Spleen (tissue), 11 donors: ENCODE data around the gene LRRK1. TPM values are rescaled to one million over a fixed set of nuclear protein-coding genes. Genes with fewer than 3 reads are reported as not detected.

Experiments
- DNase-seq: peaks from one replicate; pipeline ENCODE4 v3.0.0-alpha.2; 2020
- H3K27ac ChIP-seq, 8 donors: fragments of 200-600 bp; sonication (generic) in 7 of 8; 1 replicate in 4 of 8; 2 replicates in 4 of 8; pipeline versions ENCODE4 v1.5.0 to v1.8.0; 2016 to 2021; ENCODE audit warnings: inconsistent platforms in 4 of 8, mild to moderate bottlenecking in 4 of 8, moderate library complexity in 1 of 8
- H3K27me3 ChIP-seq, 7 donors: fragments of 200-600 bp; sonication (generic) in 6 of 7; replicated peaks in 1 of 7; 1 replicate in 4 of 7; 2 replicates in 3 of 7; pipeline versions ENCODE4 v1.5.0 to v1.8.0; 2016 to 2021; ENCODE audit warnings: inconsistent platforms in 3 of 7, mild to moderate bottlenecking in 1 of 7
- H3K36me3 ChIP-seq, 6 donors: fragments of 200-600 bp; sonication (generic) in 5 of 6; 1 replicate in 4 of 6; 2 replicates in 2 of 6; pipeline versions ENCODE4 v1.5.0 to v1.8.0; 2016 to 2021; ENCODE audit warnings: inconsistent platforms in 2 of 6
- H3K4me1 ChIP-seq, 6 donors: fragments of 200-600 bp; sonication (generic) in 5 of 6; 1 replicate in 3 of 6; 2 replicates in 3 of 6; pipeline versions ENCODE4 v1.5.0 to v1.8.0; 2016 to 2021; ENCODE audit warnings: inconsistent platforms in 3 of 6
- H3K4me3 ChIP-seq, 8 donors: fragments of 200-600 bp; sonication (generic) in 7 of 8; 1 replicate in 4 of 8; 2 replicates in 4 of 8; pipeline versions ENCODE4 v1.5.0 to v1.8.0; 2016 to 2021; ENCODE audit warnings: inconsistent platforms in 4 of 8, mild to moderate bottlenecking in 4 of 8, moderate library complexity in 2 of 8
- H3K9me3 ChIP-seq, 8 donors: fragments of 200-600 bp; sonication (generic) in 7 of 8; 1 replicate in 4 of 8; 2 replicates in 4 of 8; pipeline versions ENCODE4 v1.5.0 to v1.8.0; 2016 to 2021; ENCODE audit warnings: inconsistent platforms in 4 of 8
- CTCF ChIP-seq, 11 experiments: fragments of 200-600 bp in 7 of 11; fragments of 450-650 bp in 4 of 11; sonication (generic) in 4 of 11; IDR thresholded peaks in 8 of 11; conservative IDR thresholded peaks in 3 of 11; 1 replicate in 7 of 11; 2 replicates in 4 of 11; pipeline versions ENCODE4 v1.4.0 to v1.8.0; 2016 to 2021; ENCODE audit warnings: antibody characterized with exemption in 11 of 11, inconsistent platforms in 4 of 11, mild to moderate bottlenecking in 1 of 11
- POLR2A ChIP-seq, 3 donors: fragments of 450-650 bp; IDR thresholded peaks; one replicate each; pipeline ENCODE4 v1.5.1; 2017; ENCODE audit warnings: antibody characterized with exemption in 3 of 3, mild to moderate bottlenecking in 1 of 3
- POLR2AphosphoS5 ChIP-seq, 3 donors: sonication (generic); formaldehyde crosslinking; IDR thresholded peaks; one replicate each; pipeline ENCODE4 v1.5.1; 2017; ENCODE audit warnings: antibody characterized with exemption in 3 of 3
- WGBS, 5 donors: extraction: QIAGEN DNeasy Blood & Tissue Kit in 3 of 5; methylation state at CpG; one replicate each; pipeline versions ENCODE4 v1.1.5 to v1.1.7; 2013 to 2018; 5-methylcytosine and 5-hydroxymethylcytosine counted together
- intact Hi-C: fragments of 100-400 bp; cut with DNase I; formaldehyde crosslinking; loops from one replicate; pipeline ENCODE4 v1.15.0; 2023; ENCODE audit warnings: low total_unique reads
- polyA plus RNA-seq, 3 donors: library from polyadenylated mRNA; stranded (reverse); fragments of 200-250 nt; gene quantifications; one replicate each; pipeline ENCODE4 v1.2.1, GENCODE V29; 2013
- total RNA-seq, 7 donors: library from RNA; depleted of rRNA in 3 of 7; stranded (reverse); fragments of >200 nt in 3 of 7; fragmentation: NEBNext Ultra II Directional in 4 of 7; extraction: Animal tissue kit (Norgen Biotek cat#: 25700) in 4 of 7; gene quantifications; one replicate each; pipeline versions ENCODE4 v1.1.0 to v1.2.1, GENCODE V29; 2016 to 2021
- donor health status: healthy with polysubstance abuse.
- donor health status: DM: no; HTN: no; CAD: no; lungs with moderate emphysema.
- donor health status: DM: no; HTN: no; CAD: no.
- donor health status: Bipolar disorder and iron deficiency.
- donor health status: healthy.
- donor health status: DM: no; HTN: no; CAD: no.
- donor health status: DM: yes; HTN: yes; CAD: no.

LRRK1 gene
- total and polyA plus RNA-seq, 10 donors = 12.0 to 60.2 (median 48.8) TPM

- peak overlapping the region in 5 of 8 donors; percentile 0 to 57 (median 49) for H3K27ac ChIP-seq
- no peaks in the 10 kb centered on the region for H3K9me3 ChIP-seq
- H3K36me3 ChIP-seq = peaks cover 0 to 5% (median 0%) of the 10 kb centered on the region in 6 donors
- H3K4me3 ChIP-seq = no peak overlapping the region
- TF ChIP-seq POLR2A (IDR thresholded peaks at IDR 0.05) = no peak
- TF ChIP-seq POLR2AphosphoS5 (IDR thresholded peaks at IDR 0.05) = no peak
- no peak for TF ChIP-seq CTCF (IDR thresholded peaks at IDR 0.05 in 8 of 11, conservative IDR thresholded peaks at IDR 0.05 in 3 of 11)
- 58 to 77% (median 71%) methylated on average over 7 of the region's 7 CpGs for WGBS, 5 donors
- H3K4me1 ChIP-seq = peaks cover 7 to 71% (median 48%) of the 10 kb centered on the region in 6 donors
- intact Hi-C loops = no loop called here
- DNase-seq = no peak
- no peaks in the 10 kb centered on the region for H3K27me3 ChIP-seq
These were observed 25.2 kb downstream of the LRRK1 start for GRCh38 chr15:100944244-100944895.

- H3K36me3 ChIP-seq = peaks cover 0 to 5% (median 0%) of the 10 kb centered on the region in 6 donors
- H3K4me3 ChIP-seq = no peak overlapping the region
- H3K27ac ChIP-seq = peak overlapping the region in 3 of 8 donors; percentile 38 to 50 (median 49)
- TF ChIP-seq CTCF (IDR thresholded peaks at IDR 0.05 in 8 of 11, conservative IDR thresholded peaks at IDR 0.05 in 3 of 11) (no peak), POLR2AphosphoS5 (IDR thresholded peaks at IDR 0.05) (no peak), POLR2A (IDR thresholded peaks at IDR 0.05) (no peak)
- no peaks in the 10 kb centered on the region for H3K9me3 ChIP-seq
- no peak for DNase-seq
- peaks cover 7 to 71% (median 44%) of the 10 kb centered on the region in 6 donors for H3K4me1 ChIP-seq
- no peaks in the 10 kb centered on the region for H3K27me3 ChIP-seq
- intact Hi-C loops = no loop called here
- WGBS, 5 donors = 85 to 92% (median 90%) methylated on average over 6 of the region's 6 CpGs
These were observed 25.8 kb downstream of the LRRK1 start for GRCh38 chr15:100944986-100945385.

- WGBS, 5 donors = 60 to 76% (median 68%) methylated on average over 10 of the region's 10 CpGs
- intact Hi-C loops = no loop called here
These were observed 28.7 kb downstream of the LRRK1 start for GRCh38 chr15:100947760-100948429.

More at GRCh38 chr15:100947760-100948429, 28.7 kb downstream of the LRRK1 start:
- peaks cover 0 to 5% (median 0%) of the 10 kb centered on the region in 6 donors for H3K36me3 ChIP-seq
- no peaks in the 10 kb centered on the region for H3K9me3 ChIP-seq
- TF ChIP-seq POLR2A (IDR thresholded peaks at IDR 0.05) (no peak), POLR2AphosphoS5 (IDR thresholded peaks at IDR 0.05) (peak in 1 of 3 donors; percentile 25), CTCF (IDR thresholded peaks at IDR 0.05 in 8 of 11, conservative IDR thresholded peaks at IDR 0.05 in 3 of 11) (no peak)
- no peaks in the 10 kb centered on the region for H3K27me3 ChIP-seq
- peak overlapping the region in 1 of 8 donors; percentile 38 for H3K4me3 ChIP-seq
- H3K4me1 ChIP-seq = peaks cover 0 to 57% (median 31%) of the 10 kb centered on the region in 6 donors
- DNase-seq = no peak
- H3K27ac ChIP-seq = peak overlapping the region in 5 of 8 donors; percentile 21 to 65 (median 39)
